OCI-M2 (cell line): ENCODE data around the gene PLCXD3.

Experiments
- DNase-seq: peaks from one replicate; lab custom pipeline; 2025; ENCODE audit not compliant: unreplicated experiment; lab: John Stamatoyannopoulos, UW

Gene PLCXD3

GRCh38 chr5:41510176-41510831 is at the start of gene PLCXD3:
Gene PLCXD3, minus strand, starts transcription at chr5:41510601. Its CDS starts 75 bp downstream, at chr5:41510526.
- no peak for DNase-seq

GRCh38 chr5:41559184-41559583 is 48.8 kb upstream of the PLCXD3 start:
- no peak for DNase-seq

- no peak for DNase-seq
Observed at GRCh38 chr5:41558295-41558694, 47.9 kb upstream of the PLCXD3 start.

- no peak for DNase-seq
Observed at GRCh38 chr5:41547991-41548390, 37.6 kb upstream of the PLCXD3 start.

GRCh38 chr5:41542183-41542582 is 31.8 kb upstream of the PLCXD3 start:
- no peak for DNase-seq

- DNase-seq: no peak
Observed at GRCh38 chr5:41539454-41539853, 29.1 kb upstream of the PLCXD3 start.

- DNase-seq: no peak
Observed at GRCh38 chr5:41537581-41537980, 27.2 kb upstream of the PLCXD3 start.

- DNase-seq: no peak
Observed at GRCh38 chr5:41532485-41532884, 22.1 kb upstream of the PLCXD3 start.

- DNase-seq: no peak
Observed at GRCh38 chr5:41527201-41527779, 16.9 kb upstream of the PLCXD3 start.

GRCh38 chr5:41526699-41527098 is 16.3 kb upstream of the PLCXD3 start:
- no peak for DNase-seq

GRCh38 chr5:41524174-41524573 is 13.8 kb upstream of the PLCXD3 start:
- no peak for DNase-seq

- no peak for DNase-seq
Observed at GRCh38 chr5:41522193-41522786, 11.9 kb upstream of the PLCXD3 start.

- DNase-seq: no peak
Observed at GRCh38 chr5:41519801-41520200, 9.4 kb upstream of the PLCXD3 start.

GRCh38 chr5:41517909-41518308 is 7.5 kb upstream of the PLCXD3 start:
- DNase-seq: no peak

- DNase-seq: no peak
Observed at GRCh38 chr5:41511241-41511640, 840 bp upstream of the PLCXD3 start.

GRCh38 chr5:41509399-41510175 is 814 bp downstream of the PLCXD3 start:
- no peak for DNase-seq

GRCh38 chr5:41508696-41509398 is 1.6 kb downstream of the PLCXD3 start:
- DNase-seq: no peak

GRCh38 chr5:41508186-41508585 is 2.2 kb downstream of the PLCXD3 start:
- DNase-seq: no peak

- DNase-seq: no peak
Observed at GRCh38 chr5:41507501-41507900, 2.9 kb downstream of the PLCXD3 start.

GRCh38 chr5:41503860-41504259 is 6.5 kb downstream of the PLCXD3 start:
- no peak for DNase-seq

GRCh38 chr5:41503310-41503709 is 7.1 kb downstream of the PLCXD3 start:
- no peak for DNase-seq
